ENCODE measurements around the gene VSTM5.

DNA sequence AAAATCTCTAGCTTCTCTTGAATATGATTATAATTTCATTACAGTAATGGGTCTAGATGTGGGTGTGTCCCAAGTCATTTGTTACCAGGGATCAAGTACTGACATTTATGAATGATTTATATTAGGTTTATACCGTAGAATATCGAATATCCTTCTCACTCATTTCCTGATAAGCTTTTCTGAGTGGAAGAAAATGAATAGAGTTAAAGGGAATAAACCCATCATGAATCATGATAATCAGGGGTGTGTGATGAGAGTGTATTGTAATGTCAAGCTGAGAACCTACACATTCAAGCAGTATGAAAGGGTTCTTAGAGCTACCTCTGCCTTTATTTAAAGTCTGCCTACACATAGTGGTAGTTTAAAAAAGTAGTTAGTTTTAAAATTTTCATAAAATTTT is 49.1 kb downstream of the VSTM5 start:
- TF ChIP-seq ZNF8 (CRISPR knock-in tag; IDR thresholded peaks at IDR 0.05), result no peak
- TF ChIP-seq, protein P1, sequence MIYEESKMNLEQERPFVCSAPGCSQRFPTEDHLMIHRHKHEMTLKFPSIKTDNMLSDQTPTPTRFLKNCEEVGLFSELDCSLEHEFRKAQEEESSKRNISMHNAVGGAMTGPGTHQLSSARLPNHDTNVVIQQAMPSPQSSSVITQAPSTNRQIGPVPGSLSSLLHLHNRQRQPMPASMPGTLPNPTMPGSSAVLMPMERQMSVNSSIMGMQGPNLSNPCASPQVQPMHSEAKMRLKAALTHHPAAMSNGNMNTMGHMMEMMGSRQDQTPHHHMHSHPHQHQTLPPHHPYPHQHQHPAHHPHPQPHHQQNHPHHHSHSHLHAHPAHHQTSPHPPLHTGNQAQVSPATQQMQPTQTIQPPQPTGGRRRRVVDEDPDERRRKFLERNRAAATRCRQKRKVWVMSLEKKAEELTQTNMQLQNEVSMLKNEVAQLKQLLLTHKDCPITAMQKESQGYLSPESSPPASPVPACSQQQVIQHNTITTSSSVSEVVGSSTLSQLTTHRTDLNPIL (CRISPR knock-in tag; IDR thresholded peaks at IDR 0.05; ENCODE audit: low read depth), result no peak
- no peak for TF ChIP-seq ZFP3 (CRISPR knock-in tag; IDR thresholded peaks at IDR 0.05)
- TF ChIP-seq ZFP30 (CRISPR knock-in tag; IDR thresholded peaks at IDR 0.05), result no peak
- TF ChIP-seq, protein P2, sequence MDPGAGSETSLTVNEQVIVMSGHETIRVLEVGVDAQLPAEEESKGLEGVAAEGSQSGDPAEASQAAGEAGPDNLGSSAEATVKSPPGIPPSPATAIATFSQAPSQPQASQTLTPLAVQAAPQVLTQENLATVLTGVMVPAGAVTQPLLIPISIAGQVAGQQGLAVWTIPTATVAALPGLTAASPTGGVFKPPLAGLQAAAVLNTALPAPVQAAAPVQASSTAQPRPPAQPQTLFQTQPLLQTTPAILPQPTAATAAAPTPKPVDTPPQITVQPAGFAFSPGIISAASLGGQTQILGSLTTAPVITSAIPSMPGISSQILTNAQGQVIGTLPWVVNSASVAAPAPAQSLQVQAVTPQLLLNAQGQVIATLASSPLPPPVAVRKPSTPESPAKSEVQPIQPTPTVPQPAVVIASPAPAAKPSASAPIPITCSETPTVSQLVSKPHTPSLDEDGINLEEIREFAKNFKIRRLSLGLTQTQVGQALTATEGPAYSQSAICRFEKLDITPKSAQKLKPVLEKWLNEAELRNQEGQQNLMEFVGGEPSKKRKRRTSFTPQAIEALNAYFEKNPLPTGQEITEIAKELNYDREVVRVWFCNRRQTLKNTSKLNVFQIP (CRISPR knock-in tag; IDR thresholded peaks at IDR 0.05; ENCODE audit: borderline replicate concordance, low read depth), result no peak
- no peak for TF ChIP-seq ZNF70 (CRISPR knock-in tag; IDR thresholded peaks at IDR 0.05)
- TF ChIP-seq ZNF565 (CRISPR knock-in tag; conservative IDR thresholded peaks at IDR 0.05; ENCODE audit: low read depth), result no peak
- no peak for TF ChIP-seq TCF4 (CRISPR knock-in tag; IDR thresholded peaks at IDR 0.05; ENCODE audit: borderline replicate concordance)
- TF ChIP-seq, protein P3, sequence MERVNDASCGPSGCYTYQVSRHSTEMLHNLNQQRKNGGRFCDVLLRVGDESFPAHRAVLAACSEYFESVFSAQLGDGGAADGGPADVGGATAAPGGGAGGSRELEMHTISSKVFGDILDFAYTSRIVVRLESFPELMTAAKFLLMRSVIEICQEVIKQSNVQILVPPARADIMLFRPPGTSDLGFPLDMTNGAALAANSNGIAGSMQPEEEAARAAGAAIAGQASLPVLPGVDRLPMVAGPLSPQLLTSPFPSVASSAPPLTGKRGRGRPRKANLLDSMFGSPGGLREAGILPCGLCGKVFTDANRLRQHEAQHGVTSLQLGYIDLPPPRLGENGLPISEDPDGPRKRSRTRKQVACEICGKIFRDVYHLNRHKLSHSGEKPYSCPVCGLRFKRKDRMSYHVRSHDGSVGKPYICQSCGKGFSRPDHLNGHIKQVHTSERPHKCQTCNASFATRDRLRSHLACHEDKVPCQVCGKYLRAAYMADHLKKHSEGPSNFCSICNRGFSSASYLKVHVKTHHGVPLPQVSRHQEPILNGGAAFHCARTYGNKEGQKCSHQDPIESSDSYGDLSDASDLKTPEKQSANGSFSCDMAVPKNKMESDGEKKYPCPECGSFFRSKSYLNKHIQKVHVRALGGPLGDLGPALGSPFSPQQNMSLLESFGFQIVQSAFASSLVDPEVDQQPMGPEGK (CRISPR knock-in tag; IDR thresholded peaks at IDR 0.05; ENCODE audit: borderline replicate concordance), result no peak

Measured in SK-N-SH treated with all-trans-retinoic acid at 6 μM for 48 hours (cell line).